SK-N-SH (cell line): ENCODE results near the gene DNTT. TPM values are rescaled to one million over a fixed set of nuclear protein-coding genes. Genes with fewer than 3 reads are reported as not detected.

Experiments used
- CTCF ChIA-PET: fragments of 300-600, 350-600 bp; formaldehyde crosslinking; extraction: SDS; loops from one replicate; lab custom pipeline; 2021; lab: Yijun Ruan, JAX
- POLR2A ChIA-PET: fragments of 350-600 bp; sonication (Branson Sonifier 250); formaldehyde crosslinking; extraction: SDS; loops from one replicate; lab custom pipeline; 2020; ENCODE audit warnings: antibody characterized with exemption, inconsistent platforms; lab: Yijun Ruan, JAX
- DNase-seq: peaks from one replicate; pipeline ENCODE4 v3.0.0; 2012
- H2AFZ ChIP-seq: fragments of 200-600 bp; sonication (generic); 2 replicates; pipeline ENCODE4 v1.8.1; 2016; ENCODE audit warnings: antibody characterized with exemption, mild to moderate bottlenecking, low read depth
- H3F3A ChIP-seq: fragments of 200-600 bp; sonication (generic); replicated peaks from 2 replicates; pipeline ENCODE3; 2016; ENCODE audit warnings: antibody characterized with exemption, mild to moderate bottlenecking; ENCODE audit not compliant: insufficient read depth
- H3K27ac ChIP-seq, 2 experiments: fragments of 200-500 bp in 1 of 2; fragments of 200-600 bp in 1 of 2; sonication (Bioruptor generic) in 1 of 2; sonication (generic), shearing (Covaris generic) in 1 of 2; 2 replicates each; pipeline versions ENCODE4 v1.5.1 to v1.6.1; 2014 to 2016; ENCODE audit warnings: low read depth in 2 of 2, inconsistent platforms in 1 of 2, low read length in 1 of 2, mild to moderate bottlenecking in 1 of 2, mixed read lengths in 1 of 2
- H3K27me3 ChIP-seq: fragments of 200-600 bp; sonication (generic), shearing (Covaris generic); 2 replicates; pipeline ENCODE4 v1.6.1; 2016; ENCODE audit warnings: mixed run types; ENCODE audit not compliant: insufficient read depth
- H3K36me3 ChIP-seq, 2 experiments: fragments of 200-500 bp in 1 of 2; fragments of 200-600 bp in 1 of 2; sonication (Bioruptor generic) in 1 of 2; sonication (generic) in 1 of 2; replicated peaks in 1 of 2; 2 replicates each; pipeline versions ENCODE3 to v1.5.1; 2014 to 2016; ENCODE audit warnings: low read length in 1 of 2, mild to moderate bottlenecking in 1 of 2; ENCODE audit not compliant: insufficient read depth in 2 of 2, control insufficient read depth in 1 of 2
- H3K4me1 ChIP-seq, 2 experiments: fragments of 200-500 bp in 1 of 2; fragments of 200-600 bp in 1 of 2; sonication (Bioruptor generic) in 1 of 2; sonication (generic), shearing (Covaris generic) in 1 of 2; 2 replicates each; pipeline versions ENCODE4 v1.5.1 to v1.6.1; 2014 to 2016; ENCODE audit warnings: low read depth in 1 of 2, low read length in 1 of 2, mixed run types in 1 of 2; ENCODE audit not compliant: insufficient read depth in 2 of 2, control insufficient read depth in 1 of 2
- H3K4me2 ChIP-seq: fragments of 200-600 bp; sonication (generic), shearing (Covaris generic); 2 replicates; pipeline ENCODE4 v1.6.1; 2017; ENCODE audit warnings: mixed run types
- H3K4me3 ChIP-seq, 2 experiments: fragments of 200-500 bp in 1 of 2; fragments of 200-600 bp in 1 of 2; sonication (Bioruptor generic) in 1 of 2; sonication (generic), shearing (Covaris generic) in 1 of 2; 2 replicates each; pipeline versions ENCODE4 v1.5.1 to v1.8.1; 2014 to 2016; ENCODE audit warnings: low read depth in 2 of 2, inconsistent platforms in 1 of 2, low read length in 1 of 2, mild to moderate bottlenecking in 1 of 2, mixed read lengths in 1 of 2, moderate library complexity in 1 of 2
- H3K79me2 ChIP-seq: fragments of 200-600 bp; sonication (generic); 2 replicates; pipeline ENCODE4 v1.8.1; 2017; ENCODE audit warnings: mild to moderate bottlenecking; ENCODE audit not compliant: insufficient read depth
- H3K9ac ChIP-seq: fragments of 200-600 bp; sonication (generic); 2 replicates; pipeline ENCODE4 v1.6.1; 2017; ENCODE audit warnings: mixed run types
- H3K9me2 ChIP-seq: fragments of 200-600 bp; sonication (generic); 2 replicates; pipeline ENCODE4 v1.6.1; 2017; ENCODE audit warnings: mixed run types
- H3K9me3 ChIP-seq: fragments of 200-600 bp; sonication (generic); 2 replicates; pipeline ENCODE4 v1.6.1; 2017; ENCODE audit warnings: mixed run types, mild to moderate bottlenecking, moderate library complexity
- H4K20me1 ChIP-seq: fragments of 200-600 bp; sonication (generic); 2 replicates; pipeline ENCODE4 v1.6.1; 2017; ENCODE audit warnings: mild to moderate bottlenecking, mixed run types; ENCODE audit not compliant: insufficient read depth
- CHD2 ChIP-seq: fragments of 150-350 bp; IDR thresholded peaks from 2 replicates; pipeline ENCODE4 v1.6.1; 2018; ENCODE audit warnings: low read length; ENCODE audit not compliant: partially characterized antibody
- CTCF ChIP-seq: fragments of 200-600 bp; sonication (generic); IDR thresholded peaks from 2 replicates; pipeline ENCODE4 v1.6.1; 2017; ENCODE audit warnings: antibody characterized with exemption, mild to moderate bottlenecking, moderate library complexity
- ELF1 ChIP-seq: IDR thresholded peaks from 2 replicates; pipeline ENCODE4 v1.4.0; 2012
- EZH2phosphoT487 ChIP-seq: fragments of 200-600 bp; sonication (generic); IDR thresholded peaks from 2 replicates; pipeline ENCODE4 v1.6.1; 2017; ENCODE audit warnings: low read depth, mixed run types, mild to moderate bottlenecking, antibody characterized with exemption, moderate library complexity, borderline replicate concordance
- FOSL2 ChIP-seq: IDR thresholded peaks from 2 replicates; pipeline ENCODE4 v1.4.0; 2012; ENCODE audit warnings: low read depth, mild to moderate bottlenecking, moderate library complexity, borderline replicate concordance
- FOXJ3 ChIP-seq: sonication (generic); formaldehyde crosslinking; IDR thresholded peaks from 2 replicates; pipeline ENCODE4 v1.5.1; 2020; ENCODE audit warnings: mild to moderate bottlenecking, missing genetic modification reagents
- IRF3 ChIP-seq: fragments of 150-350 bp; IDR thresholded peaks from 2 replicates; pipeline ENCODE4 v1.6.1; 2016; ENCODE audit warnings: mild to moderate bottlenecking, low read depth, low read length
- JUND ChIP-seq: IDR thresholded peaks from 2 replicates; pipeline ENCODE4 v1.4.0; 2012
- MAX ChIP-seq: IDR thresholded peaks from 2 replicates; pipeline ENCODE4 v1.4.0; 2012; ENCODE audit warnings: low read depth
- MEF2A ChIP-seq: IDR thresholded peaks from 2 replicates; pipeline ENCODE4 v1.4.0; 2012; ENCODE audit warnings: low read depth, borderline replicate concordance
- MXI1 ChIP-seq: IDR thresholded peaks from 2 replicates; pipeline ENCODE4 v1.6.1; 2012; ENCODE audit warnings: mild to moderate bottlenecking, low read depth, low read length, improper control_type of control experiment
- NFIC ChIP-seq: IDR thresholded peaks from 2 replicates; pipeline ENCODE4 v1.4.0; 2012; ENCODE audit warnings: borderline replicate concordance
- RAD21 ChIP-seq: IDR thresholded peaks from 2 replicates; pipeline ENCODE4 v1.6.1; 2012; ENCODE audit warnings: mild to moderate bottlenecking, low read length
- REST ChIP-seq: IDR thresholded peaks from 2 replicates; pipeline ENCODE4 v1.6.1; 2012; ENCODE audit warnings: mild to moderate bottlenecking, low read depth, low read length, moderate library complexity
- RFX5 ChIP-seq: IDR thresholded peaks from 2 replicates; pipeline ENCODE4 v1.6.1; 2012; ENCODE audit warnings: mild to moderate bottlenecking, improper control_type of control experiment, low read length
- RXRA ChIP-seq: IDR thresholded peaks from 2 replicates; pipeline ENCODE4 v1.4.0; 2012; ENCODE audit warnings: low read depth, mild to moderate bottlenecking, borderline replicate concordance
- SMC3 ChIP-seq: IDR thresholded peaks from 2 replicates; pipeline ENCODE4 v1.6.1; 2012; ENCODE audit warnings: low read depth, low read length, improper control_type of control experiment
- TAF1 ChIP-seq: IDR thresholded peaks from 2 replicates; pipeline ENCODE4 v1.6.1; 2012; ENCODE audit warnings: low read depth, mild to moderate bottlenecking, low read length, moderate library complexity, borderline replicate concordance
- TCF12 ChIP-seq: IDR thresholded peaks from 2 replicates; pipeline ENCODE4 v1.4.0; 2012
- TEAD4 ChIP-seq: IDR thresholded peaks from 2 replicates; pipeline ENCODE4 v1.4.0; 2012; ENCODE audit warnings: mild to moderate bottlenecking, borderline replicate concordance; ENCODE audit not compliant: insufficient read depth
- USF2 ChIP-seq: fragments of 150-350 bp; IDR thresholded peaks from 2 replicates; pipeline ENCODE4 v1.6.1; 2017; ENCODE audit warnings: antibody characterized with exemption, low read length, low read depth, borderline replicate concordance
- WGBS: methylation state at CpG from one replicate; pipeline ENCODE4 v1.1.6; 2017; ENCODE audit warnings: low lambda C conversion rate; 5-methylcytosine and 5-hydroxymethylcytosine counted together
- polyA plus RNA-seq, 3 experiments: library from polyadenylated mRNA; depleted of rRNA; stranded (reverse); fragments of >200 nt; gene quantifications; 2 replicates each; pipeline ENCODE4 v1.2.3, GENCODE V29; 2012

Gene DNTT
- polyA plus RNA-seq, 1 of the 3 experiments (the other 2 are of a cell fraction) = not detected

- TF ChIP-seq REST = no peak
- TF ChIP-seq MEF2A = no peak
- TF ChIP-seq JUND = no peak
- no peak for TF ChIP-seq TEAD4
- no peak for TF ChIP-seq CHD2
- TF ChIP-seq EZH2phosphoT487 = no peak
- TF ChIP-seq FOXJ3 = no peak
- TF ChIP-seq CTCF = no peak
Measured at GRCh38 chr10:96387161-96387560, 82.9 kb downstream of the DNTT start (continued).

GRCh38 chr10:96387601-96388000 is 83.4 kb downstream of the DNTT start:
- peak; percentile 50 for DNase-seq
- Histone ChIP-seq H3K9me2 (no peaks in the 10 kb centered on the region), H2AFZ (peak overlapping the region; percentile 54; the same call in 1 of the 2 replicates), H3K79me2 (no peaks in the 10 kb centered on the region), H3F3A (no peaks in the 10 kb centered on the region), H4K20me1 (no peaks in the 10 kb centered on the region), H3K36me3 (no peaks in the 10 kb centered on the region), H3K4me1 (peaks cover 5 to 9% of the 10 kb centered on the region in 2 experiments; a peak in 3 of 4 replicates), H3K4me2 (peak overlapping the region; percentile 34; the same call in 1 of the 2 replicates), H3K4me3 (no peak overlapping the region), H3K27me3 (no peaks in the 10 kb centered on the region), H3K9ac (no peak overlapping the region), H3K27ac (peak overlapping the region in 1 of 2 experiments; percentile 23; a peak in 1 of 4 replicates), H3K9me3 (no peaks in the 10 kb centered on the region)
- ChIA-PET POLR2A (no interaction called here), CTCF (interaction anchor here (2.1 to 3.3 kb wide), 3 partner anchors 12 to 17 kb away, joined by 9 to 30 read pairs (median 16); no protein-coding TSS in a partner anchor)
- 40% methylated on average over 7 of the region's 7 CpGs for WGBS
- TF ChIP-seq TCF12 = peak; percentile 45; the same call in 1 of the 2 replicates
- no peak for TF ChIP-seq FOSL2
- no peak for TF ChIP-seq EZH2phosphoT487
- TF ChIP-seq CHD2 = peak; percentile 44
- no peak for TF ChIP-seq RXRA
- no peak for TF ChIP-seq MAX
- TF ChIP-seq TEAD4 = no peak
- no peak for TF ChIP-seq CTCF
- TF ChIP-seq NFIC = no peak
- no peak for TF ChIP-seq USF2
- no peak for TF ChIP-seq ELF1
- no peak for TF ChIP-seq RFX5
- no peak for TF ChIP-seq SMC3
- no peak for TF ChIP-seq RAD21
- TF ChIP-seq TAF1 = no peak
- TF ChIP-seq MXI1 = 0 out of 2 replicates have a peak, but pooled peaks have one; percentile 47
- TF ChIP-seq IRF3 = no peak
